Naive thymus-derived CD4-positive, alpha-beta T cell (primary cell): ENCODE measurements around the gene PLVAP. TPM values are rescaled to one million over a fixed set of nuclear protein-coding genes. Genes with fewer than 3 reads are reported as not detected.

Experiments used
- ATAC-seq: fragments of 150-1000 bp; cut with Tn5 transposase; 2 replicates; pipeline ENCODE4 v1.10.0; 2021; ENCODE audit warnings: mild to moderate bottlenecking, moderate library complexity
- CTCF ChIA-PET: fragments of 350-600 bp; sonication (Branson Sonifier 250); formaldehyde crosslinking; loops from one replicate; lab custom pipeline; 2021; ENCODE audit warnings: antibody characterized with exemption; lab: Charles Lee
- POLR2A ChIA-PET: fragments of 350-600 bp; sonication (Branson Sonifier 250); formaldehyde crosslinking; loops from one replicate; lab custom pipeline; 2021; ENCODE audit warnings: antibody characterized with exemption, inconsistent platforms; lab: Charles Lee
- DNase-seq, 9 donors: peaks; one replicate each; pipeline versions ENCODE4 v3.0.0 to v3.0.0-alpha.2; 2020 to 2022; ENCODE audit warnings: mixed read lengths in 1 of 9
- H3K27ac ChIP-seq: one replicate; pipeline ENCODE4 v1.7.0; 2013; ENCODE audit warnings: mild to moderate bottlenecking, low read depth, low read length, moderate library complexity
- H3K27me3 ChIP-seq, 2 donors: one replicate each; pipeline ENCODE4 v1.7.0; 2013; ENCODE audit warnings: low read length in 2 of 2, mild to moderate bottlenecking in 2 of 2, moderate library complexity in 2 of 2; ENCODE audit not compliant: control insufficient read depth in 2 of 2, insufficient read depth in 2 of 2
- H3K36me3 ChIP-seq, 3 experiments: 1 replicate in 2 of 3; 2 replicates in 1 of 3; pipeline ENCODE4 v1.7.0; 2013; ENCODE audit warnings: low read length in 3 of 3, mild to moderate bottlenecking in 3 of 3, moderate library complexity in 1 of 3; ENCODE audit not compliant: insufficient read depth in 3 of 3, control insufficient read depth in 2 of 3
- H3K4me1 ChIP-seq, 2 donors: one replicate each; pipeline ENCODE4 v1.7.0; 2013; ENCODE audit warnings: low read length in 2 of 2, mild to moderate bottlenecking in 2 of 2, moderate library complexity in 1 of 2; ENCODE audit not compliant: control insufficient read depth in 2 of 2, insufficient read depth in 2 of 2
- H3K4me3 ChIP-seq: 2 replicates; pipeline ENCODE4 v1.7.0; 2013; ENCODE audit warnings: mild to moderate bottlenecking, low read length
- H3K9me3 ChIP-seq, 3 experiments: 1 replicate in 2 of 3; 2 replicates in 1 of 3; pipeline ENCODE4 v1.7.0; 2013; ENCODE audit warnings: low read length in 3 of 3; ENCODE audit not compliant: control insufficient read depth in 2 of 3
- H3K27ac Mint-ChIP-seq, 9 donors: one replicate each; pipeline ENCODE4 v1.8.0; 2020 to 2022; ENCODE audit warnings: mixed read lengths in 9 of 9, mild to moderate bottlenecking in 8 of 9, moderate library complexity in 5 of 9, inconsistent platforms in 2 of 9
- H3K27me3 Mint-ChIP-seq, 5 donors: one replicate each; pipeline ENCODE4 v1.8.0; 2021 to 2022; ENCODE audit warnings: mixed read lengths in 5 of 5, mild to moderate bottlenecking in 1 of 5
- H3K36me3 Mint-ChIP-seq, 5 donors: one replicate each; pipeline ENCODE4 v1.8.0; 2020 to 2022; ENCODE audit warnings: mixed read lengths in 5 of 5, mild to moderate bottlenecking in 3 of 5, inconsistent platforms in 1 of 5
- H3K4me1 Mint-ChIP-seq, 7 donors: one replicate each; pipeline ENCODE4 v1.8.0; 2020 to 2022; ENCODE audit warnings: mixed read lengths in 7 of 7, mild to moderate bottlenecking in 3 of 7, inconsistent platforms in 1 of 7
- H3K4me3 Mint-ChIP-seq, 10 donors: one replicate each; pipeline ENCODE4 v1.8.0; 2020 to 2022; ENCODE audit warnings: mild to moderate bottlenecking in 10 of 10, mixed read lengths in 10 of 10, moderate library complexity in 6 of 10, inconsistent platforms in 2 of 10
- H3K9me3 Mint-ChIP-seq, 11 donors: one replicate each; pipeline ENCODE4 v1.8.0; 2020 to 2022; ENCODE audit warnings: mixed read lengths in 11 of 11, mild to moderate bottlenecking in 4 of 11, inconsistent platforms in 1 of 11, moderate library complexity in 1 of 11
- intact Hi-C, 2 donors: fragments of 100-400 bp; cut with micrococcal nuclease; formaldehyde crosslinking; loops; one replicate each; pipeline ENCODE4 v1.15.1; 2023
- polyA plus RNA-seq, 2 donors: library from polyadenylated mRNA; unstranded; fragments of 300-500 nt; fragmentation: Illumina TruSeq; gene quantifications; one replicate each; pipeline ENCODE4 v1.2.3, GENCODE V29; 2021
- total RNA-seq, 6 experiments: library from RNA in 5 of 6; stranded (reverse) in 5 of 6; gene quantifications; 1 replicate in 5 of 6; 2 replicates in 1 of 6; pipeline ENCODE4 v1.2.3 and lab custom pipeline; 2021 to 2026

The PLVAP gene
- total and polyA plus RNA-seq, 7 experiments from 2014 or later, result 0.24 to 0.43 (median 0.42) TPM; not detected in 4

DNA sequence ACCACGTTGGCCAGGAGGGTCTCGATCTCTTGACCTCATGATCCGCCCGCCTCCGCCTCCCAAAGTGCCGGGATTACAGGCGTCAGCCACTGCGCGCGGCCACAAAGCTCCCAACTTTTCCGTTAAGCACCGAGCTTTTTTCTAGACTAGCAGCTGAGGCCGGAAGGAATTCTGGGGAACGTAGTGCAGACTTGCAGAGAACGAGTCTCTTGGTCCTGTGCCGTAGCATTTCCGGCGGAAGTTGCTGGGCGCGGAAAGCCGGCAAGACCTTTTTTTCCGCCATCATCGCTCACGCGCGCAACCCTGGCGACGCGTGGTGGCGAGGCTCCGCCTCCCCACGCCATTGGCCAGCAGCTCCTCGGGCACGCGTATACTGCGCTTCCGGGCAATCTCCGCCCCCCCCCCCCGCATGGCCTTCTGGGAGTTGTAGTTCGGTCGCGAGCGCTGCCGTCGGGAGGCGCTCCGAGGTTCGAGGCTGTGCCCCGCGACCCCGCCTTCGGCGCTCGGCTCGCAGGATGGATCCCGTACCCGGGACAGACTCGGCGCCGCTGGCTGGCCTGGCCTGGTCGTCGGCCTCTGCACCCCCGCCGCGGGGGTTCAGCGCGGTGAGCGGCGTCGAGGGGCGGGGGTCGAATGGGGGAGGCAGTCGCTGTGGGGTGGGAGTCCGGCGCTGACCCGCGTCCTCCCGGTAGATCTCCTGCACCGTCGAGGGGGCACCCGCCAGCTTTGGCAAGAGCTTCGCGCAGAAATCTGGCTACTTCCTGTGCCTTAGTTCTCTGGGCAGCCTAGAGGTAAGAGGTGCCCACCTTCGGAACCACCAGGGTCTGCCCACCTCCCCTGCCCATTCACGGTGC, 42.7 kb upstream of the PLVAP start, which contains the start of gene MVB12A:
MVB12A (plus strand) TSS at position 427 of the 854 bp plus-strand sequence; CDS start at position 516, 89 bp downstream.
- intact Hi-C loops, result loop anchor here (1.0 to 2.0 kb wide), 14 partner anchors 15 to 589 kb away; partner anchors contain the start of genes BST2 (in 2 of the 2), DDA1 (in 2 of the 2), GTPBP3 (in 2 of the 2) and ANO8 (in 1 of the 2)
- Mint-ChIP-seq H3K4me1 (peaks cover 4 to 28% (median 19%) of the 10 kb centered on the region in 7 donors), H3K27ac (peak within 1 kb of the TSS; percentile 73 to 93 (median 89)), H3K27me3 (no peaks in the 10 kb centered on the region), H3K9me3 (no peaks in the 10 kb centered on the region), H3K4me3 (peak within 1 kb of the TSS; percentile 87 to 95 (median 91)), H3K36me3 (peaks cover 0 to 13% (median 4%) of the 10 kb centered on the region in 5 donors)
- peaks cover 12 to 15% of the 10 kb centered on the region in 2 donors for H3K4me1 ChIP-seq
- ChIA-PET POLR2A (interaction anchor here (0.5 to 3.4 kb wide), 19 partner anchors 9 to 1242 kb away, joined by 3 to 33 read pairs (median 4); partner anchors contain the start of genes BABAM1, BST2, DDA1 and PGLS), CTCF (interaction anchor here (0.6 to 1.5 kb wide), 8 partner anchors 13 to 84 kb away, joined by 3 to 7 read pairs (median 4); no protein-coding TSS in a partner anchor)
- DNase-seq (peak; percentile 85 to 98 (median 96)), ATAC-seq (peak; percentile 99)
- H3K9me3 ChIP-seq, result no peaks in the 10 kb centered on the region
- peak within 1 kb of the TSS; percentile 70 for H3K27ac ChIP-seq
- H3K27me3 ChIP-seq, result no peaks in the 10 kb centered on the region
- peaks cover 0 to 18% (median 0%) of the 10 kb centered on the region in 3 experiments for H3K36me3 ChIP-seq
- peak within 1 kb of the TSS; percentile 79 for H3K4me3 ChIP-seq

DNA sequence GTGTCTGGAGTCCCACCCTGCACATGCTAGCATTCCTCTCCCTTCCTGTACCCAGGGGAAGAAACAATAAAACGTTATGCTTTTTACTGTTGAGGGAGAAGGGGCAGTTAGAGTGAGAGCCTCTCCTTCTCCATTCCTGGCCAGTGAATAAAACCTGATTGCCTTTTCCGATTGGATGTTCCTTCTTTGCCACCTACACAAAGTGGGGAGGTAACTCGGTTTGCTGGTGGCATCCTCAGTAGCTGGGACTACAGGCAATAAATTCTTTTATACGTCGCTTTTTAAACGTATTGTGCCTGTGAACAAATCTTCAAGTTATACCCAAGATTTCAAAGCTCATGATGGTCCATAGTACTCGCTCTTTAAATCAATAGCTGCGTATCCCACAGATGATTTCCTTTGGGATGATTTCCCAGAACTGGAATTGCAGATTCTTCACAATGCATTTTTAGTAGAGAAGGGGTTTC, 42.0 kb upstream of the PLVAP start:
- Histone ChIP-seq H3K27me3 (no peaks in the 10 kb centered on the region), H3K36me3 (peaks cover 0 to 22% (median 0%) of the 10 kb centered on the region in 3 experiments), H3K9me3 (no peaks in the 10 kb centered on the region), H3K27ac (peak overlapping the region; percentile 63), H3K4me1 (peaks cover 12 to 15% of the 10 kb centered on the region in 2 donors), H3K4me3 (peak overlapping the region; percentile 79)
- no peak for ATAC-seq
- Mint-ChIP-seq H3K9me3 (no peaks in the 10 kb centered on the region), H3K27ac (peak overlapping the region; percentile 71 to 93 (median 89)), H3K27me3 (no peaks in the 10 kb centered on the region), H3K4me3 (peak overlapping the region; percentile 87 to 95 (median 91)), H3K4me1 (peaks cover 3 to 25% (median 19%) of the 10 kb centered on the region in 7 donors), H3K36me3 (peaks cover 0 to 15% (median 4%) of the 10 kb centered on the region in 5 donors)
- intact Hi-C loops, result loop anchor here (1.0 to 2.0 kb wide), 13 partner anchors 14 to 590 kb away; partner anchors contain the start of genes DDA1 (in 2 of the 2), GTPBP3 (in 2 of the 2), ARRDC2 (in 1 of the 2) and BABAM1 (in 1 of the 2)
- ChIA-PET POLR2A (interaction anchor here (0.5 to 3.4 kb wide), 17 partner anchors 8 to 1243 kb away, joined by 3 to 33 read pairs (median 4); partner anchors contain the start of genes BABAM1, BST2, PGLS and SLC27A1), CTCF (interaction anchor here (0.8 to 1.5 kb wide), 7 partner anchors 13 to 84 kb away, joined by 3 to 7 read pairs (median 5); no protein-coding TSS in a partner anchor)
- DNase-seq, result no peak

DNA sequence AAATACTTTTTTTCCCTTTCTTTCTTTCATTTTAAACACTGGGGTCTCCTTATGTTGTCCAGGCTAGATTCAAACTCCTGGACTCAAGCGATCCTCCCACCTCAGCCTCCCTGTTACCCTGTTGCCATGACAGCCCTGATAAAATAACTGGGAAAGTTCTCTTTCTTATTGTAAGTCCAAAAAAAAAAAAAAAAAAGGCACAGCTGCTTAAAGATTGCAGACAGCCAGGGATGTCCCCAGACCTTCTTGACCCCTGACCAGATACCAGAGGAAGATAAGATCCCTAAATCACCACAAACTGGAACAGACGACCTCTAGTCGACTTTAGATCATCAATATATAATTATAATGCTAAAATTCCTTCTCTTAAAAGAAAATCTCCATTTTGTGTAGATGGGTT, 41.6 kb upstream of the PLVAP start:
- Mint-ChIP-seq H3K4me1 (peaks cover 0 to 25% (median 18%) of the 10 kb centered on the region in 7 donors), H3K4me3 (peak overlapping the region; percentile 87 to 95 (median 91)), H3K27ac (peak overlapping the region in 4 of 9 donors; percentile 58 to 89 (median 80)), H3K9me3 (no peaks in the 10 kb centered on the region), H3K36me3 (peaks cover 0 to 17% (median 4%) of the 10 kb centered on the region in 5 donors), H3K27me3 (no peaks in the 10 kb centered on the region)
- Histone ChIP-seq H3K4me1 (peaks cover 12 to 15% of the 10 kb centered on the region in 2 donors), H3K9me3 (no peaks in the 10 kb centered on the region), H3K4me3 (no peak overlapping the region), H3K27me3 (no peaks in the 10 kb centered on the region), H3K27ac (no peak overlapping the region), H3K36me3 (peaks cover 0 to 24% (median 0%) of the 10 kb centered on the region in 3 experiments)
- ChIA-PET CTCF (interaction anchor here (0.8 to 1.5 kb wide), 3 partner anchors 27 to 83 kb away, joined by 3 to 5 read pairs (median 4); no protein-coding TSS in a partner anchor), POLR2A (interaction anchor here (0.6 to 3.4 kb wide), 6 partner anchors 12 to 204 kb away, joined by 3 to 33 read pairs (median 4); partner anchors contain the start of genes BABAM1, BST2 and USE1)
- no peak for DNase-seq
- no peak for ATAC-seq
- intact Hi-C loops, result loop anchor here (1.0 to 2.0 kb wide), 13 partner anchors 13 to 590 kb away; partner anchors contain the start of genes DDA1 (in 2 of the 2), GTPBP3 (in 2 of the 2), ARRDC2 (in 1 of the 2) and BABAM1 (in 1 of the 2)

DNA sequence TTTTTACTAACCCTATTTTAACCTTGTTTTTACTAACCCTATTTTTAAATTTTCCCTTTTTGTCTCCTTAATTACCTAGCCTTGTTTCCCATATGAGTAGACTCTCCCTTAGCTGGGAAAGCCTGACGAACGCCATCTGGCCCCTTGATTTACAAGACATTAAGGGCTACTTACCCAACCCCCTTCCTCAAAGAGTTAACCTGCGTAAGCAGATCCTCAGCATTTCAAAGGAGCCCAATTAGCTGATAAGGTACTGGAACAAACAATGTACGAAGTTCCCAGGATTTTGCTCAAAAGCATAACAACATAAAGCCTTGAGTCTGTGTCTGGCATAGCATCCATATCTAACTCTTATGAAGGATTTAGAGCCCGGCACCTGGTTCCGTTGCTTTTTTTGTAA, 38.0 kb upstream of the PLVAP start:
- Mint-ChIP-seq H3K9me3 (no peaks in the 10 kb centered on the region), H3K4me1 (peaks cover 8 to 30% (median 19%) of the 10 kb centered on the region in 7 donors), H3K27me3 (no peaks in the 10 kb centered on the region), H3K4me3 (no peak overlapping the region), H3K27ac (no peak overlapping the region), H3K36me3 (peaks cover 4 to 20% (median 6%) of the 10 kb centered on the region in 5 donors)
- Histone ChIP-seq H3K4me1 (peaks cover 6% of the 10 kb centered on the region in 2 donors), H3K9me3 (no peaks in the 10 kb centered on the region), H3K27ac (no peak overlapping the region), H3K27me3 (no peaks in the 10 kb centered on the region), H3K36me3 (peaks cover 0 to 35% (median 0%) of the 10 kb centered on the region in 3 experiments), H3K4me3 (no peak overlapping the region)
- ATAC-seq, result no peak
- intact Hi-C loops, result no loop called here
- CTCF ChIA-PET, result no interaction called here
- no peak for DNase-seq
- POLR2A ChIA-PET, result interaction anchor here (0.6 to 1.3 kb wide), 3 partner anchors 10 to 34 kb away, joined by 3 read pairs; partner anchors contain the start of gene BST2

DNA sequence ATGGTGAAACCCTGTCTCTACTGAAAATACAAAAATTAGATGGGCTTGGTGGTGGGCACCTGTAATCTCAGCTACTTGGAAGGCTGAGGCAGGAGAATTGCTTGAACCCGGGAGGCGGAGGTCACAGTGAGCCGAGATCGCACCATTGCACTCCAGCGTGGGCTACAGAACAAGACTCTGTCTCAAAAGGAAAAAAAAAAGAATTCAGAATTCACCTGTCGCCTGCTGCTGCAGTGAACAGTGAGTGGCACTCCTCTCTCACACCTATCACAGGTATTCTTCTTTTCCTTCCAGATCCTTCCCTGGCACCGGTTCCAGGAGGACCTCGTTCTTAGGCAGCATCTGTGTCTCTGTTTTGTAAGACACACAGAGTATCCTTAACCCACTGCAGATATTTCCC, 37.0 kb upstream of the PLVAP start:
- Mint-ChIP-seq H3K27ac (no peak overlapping the region), H3K27me3 (no peaks in the 10 kb centered on the region), H3K4me1 (peaks cover 3 to 29% (median 13%) of the 10 kb centered on the region in 7 donors), H3K36me3 (peaks cover 4 to 20% (median 6%) of the 10 kb centered on the region in 5 donors), H3K4me3 (no peak overlapping the region), H3K9me3 (no peaks in the 10 kb centered on the region)
- DNase-seq (no peak), ATAC-seq (no peak)
- peaks cover 2% of the 10 kb centered on the region in 2 donors for H3K4me1 ChIP-seq
- H3K27ac ChIP-seq, result no peak overlapping the region
- no peaks in the 10 kb centered on the region for H3K27me3 ChIP-seq
- POLR2A ChIA-PET, result no interaction called here
- no peaks in the 10 kb centered on the region for H3K9me3 ChIP-seq
- intact Hi-C loops, result no loop called here
- H3K36me3 ChIP-seq, result peaks cover 0 to 35% (median 0%) of the 10 kb centered on the region in 3 experiments
- CTCF ChIA-PET, result no interaction called here
- no peak overlapping the region for H3K4me3 ChIP-seq

DNA sequence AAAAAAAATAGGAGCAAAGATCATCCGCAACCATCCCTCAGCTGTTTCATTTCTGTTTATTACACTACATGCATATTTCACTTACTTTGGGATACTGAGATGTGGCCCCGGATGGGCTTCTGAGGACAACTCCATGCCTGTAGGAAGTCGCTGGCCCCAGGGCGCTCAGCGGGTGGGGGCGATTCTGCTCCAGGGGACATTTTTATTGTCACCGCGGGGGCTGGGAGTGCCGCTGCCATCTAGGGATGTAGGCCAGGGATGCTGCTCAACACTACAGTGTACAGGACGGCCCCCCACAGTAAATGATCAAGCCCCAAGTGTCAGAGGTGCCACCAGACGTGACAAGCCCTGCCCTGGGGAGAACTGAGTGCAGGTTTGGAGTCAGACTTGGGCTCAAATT, 34.7 kb upstream of the PLVAP start:
- Mint-ChIP-seq H3K4me3 (no peak overlapping the region), H3K27me3 (no peaks in the 10 kb centered on the region), H3K9me3 (no peaks in the 10 kb centered on the region), H3K36me3 (peaks cover 1 to 19% (median 6%) of the 10 kb centered on the region in 5 donors), H3K27ac (peak overlapping the region in 1 of 9 donors; percentile 71), H3K4me1 (peaks cover 14 to 33% (median 24%) of the 10 kb centered on the region in 7 donors)
- no peak overlapping the region for H3K4me3 ChIP-seq
- no peak for DNase-seq
- H3K27ac ChIP-seq, result no peak overlapping the region
- H3K4me1 ChIP-seq, result no peaks in the 10 kb centered on the region
- H3K27me3 ChIP-seq, result no peaks in the 10 kb centered on the region
- H3K36me3 ChIP-seq, result peaks cover 0 to 35% (median 0%) of the 10 kb centered on the region in 3 experiments
- intact Hi-C loops, result no loop called here
- ATAC-seq, result no peak
- ChIA-PET POLR2A (interaction anchor here (1.0 kb wide), 1 partner anchor 8 kb away, joined by 6 read pairs; the partner anchor contains the start of gene MVB12A), CTCF (no interaction called here)
- H3K9me3 ChIP-seq, result no peaks in the 10 kb centered on the region
